ENCODE measurements around the gene AFF3. TPM values are rescaled to one million over a fixed set of nuclear protein-coding genes. Genes with fewer than 3 reads are reported as not detected.

The AFF3 gene
- total RNA-seq, 1 donor from 2014 or later = 8.0 TPM

GRCh38 chr2:100126897-100127401 is 15.4 kb downstream of the AFF3 start:
- H3K27ac ChIP-seq (replicated peaks) = no peak overlapping the region
- intact Hi-C loops (cut with micrococcal nuclease) = no loop called here
- H3K27me3 ChIP-seq (ENCODE audit: low read depth) = no peaks in the 10 kb centered on the region
- no peaks in the 10 kb centered on the region for H3K9me3 ChIP-seq (replicated peaks)
- no peak overlapping the region for H3K4me3 ChIP-seq
- no peaks in the 10 kb centered on the region for H3K36me3 ChIP-seq
- TF ChIP-seq CTCF (IDR thresholded peaks at IDR 0.05; ENCODE audit: borderline replicate concordance) = no peak
- H3K4me1 ChIP-seq = peaks cover 8% of the 10 kb centered on the region
- no peak for DNase-seq

GRCh38 chr2:100126201-100126600 is 16.2 kb downstream of the AFF3 start:
- H3K27me3 ChIP-seq (ENCODE audit: low read depth) = no peaks in the 10 kb centered on the region
- H3K36me3 ChIP-seq = no peaks in the 10 kb centered on the region
- no peak overlapping the region for H3K27ac ChIP-seq (replicated peaks)
- TF ChIP-seq CTCF (IDR thresholded peaks at IDR 0.05; ENCODE audit: borderline replicate concordance) = no peak
- H3K4me1 ChIP-seq = peaks cover 8% of the 10 kb centered on the region
- intact Hi-C loops (cut with micrococcal nuclease) = no loop called here
- peak; percentile 36 for DNase-seq
- H3K9me3 ChIP-seq (replicated peaks) = no peaks in the 10 kb centered on the region
- no peak overlapping the region for H3K4me3 ChIP-seq

- Histone ChIP-seq H3K36me3 (no peaks in the 10 kb centered on the region), H3K4me3 (no peak overlapping the region), H3K27ac (replicated peaks) (no peak overlapping the region), H3K4me1 (peaks cover 8% of the 10 kb centered on the region), H3K27me3 (ENCODE audit: low read depth) (no peaks in the 10 kb centered on the region), H3K9me3 (replicated peaks) (no peaks in the 10 kb centered on the region)
- DNase-seq = no peak
- TF ChIP-seq CTCF (IDR thresholded peaks at IDR 0.05; ENCODE audit: borderline replicate concordance) = no peak
- intact Hi-C loops (cut with micrococcal nuclease) = no loop called here
Observed at GRCh38 chr2:100125626-100126025, 16.8 kb downstream of the AFF3 start.

GRCh38 chr2:100124761-100125160 is 17.6 kb downstream of the AFF3 start:
- intact Hi-C loops (cut with micrococcal nuclease) = no loop called here
- Histone ChIP-seq H3K4me1 (peaks cover 8% of the 10 kb centered on the region), H3K27ac (replicated peaks) (no peak overlapping the region), H3K27me3 (ENCODE audit: low read depth) (no peaks in the 10 kb centered on the region), H3K36me3 (no peaks in the 10 kb centered on the region), H3K4me3 (no peak overlapping the region), H3K9me3 (replicated peaks) (no peaks in the 10 kb centered on the region)
- no peak for TF ChIP-seq CTCF (IDR thresholded peaks at IDR 0.05; ENCODE audit: borderline replicate concordance)
- no peak for DNase-seq

GRCh38 chr2:100121124-100121718 is 21.2 kb downstream of the AFF3 start:
- H3K27ac ChIP-seq (replicated peaks) = no peak overlapping the region
- intact Hi-C loops (cut with micrococcal nuclease) = no loop called here
- peaks cover 4% of the 10 kb centered on the region for H3K4me1 ChIP-seq
- no peak overlapping the region for H3K4me3 ChIP-seq
- DNase-seq = no peak
- H3K27me3 ChIP-seq (ENCODE audit: low read depth) = no peaks in the 10 kb centered on the region
- no peaks in the 10 kb centered on the region for H3K36me3 ChIP-seq
- peaks cover 17% of the 10 kb centered on the region for H3K9me3 ChIP-seq (replicated peaks)
- no peak for TF ChIP-seq CTCF (IDR thresholded peaks at IDR 0.05; ENCODE audit: borderline replicate concordance)

Data from left ventricle myocardium inferior (tissue), 1 donor.